Stomach smooth muscle (tissue), 2 donors: Measurements from ENCODE around the gene METTL8.

Experiments used
- H3K27ac ChIP-seq: one replicate; pipeline ENCODE4 v1.7.0; 2013; ENCODE audit warnings: mild to moderate bottlenecking, low read length, inconsistent platforms
- H3K27me3 ChIP-seq, 2 donors: one replicate each; pipeline ENCODE4 v1.7.0; 2013; ENCODE audit warnings: low read length in 2 of 2; ENCODE audit not compliant: insufficient read depth in 2 of 2, control insufficient read depth in 1 of 2
- H3K36me3 ChIP-seq, 2 donors: one replicate each; pipeline ENCODE4 v1.7.0; 2013; ENCODE audit warnings: low read length in 2 of 2; ENCODE audit not compliant: control insufficient read depth in 2 of 2, insufficient read depth in 2 of 2
- H3K4me1 ChIP-seq: one replicate; pipeline ENCODE4 v1.7.0; 2013; ENCODE audit warnings: low read length; ENCODE audit not compliant: control insufficient read depth, insufficient read depth
- H3K4me3 ChIP-seq, 2 donors: one replicate each; pipeline ENCODE4 v1.7.0; 2013; ENCODE audit warnings: low read length in 2 of 2
- H3K9ac ChIP-seq, 2 donors: one replicate each; pipeline ENCODE4 v1.7.0; 2013; ENCODE audit warnings: low read length in 2 of 2, mild to moderate bottlenecking in 1 of 2
- H3K9me3 ChIP-seq, 2 donors: one replicate each; pipeline ENCODE4 v1.7.0; 2013; ENCODE audit warnings: low read length in 2 of 2; ENCODE audit not compliant: control insufficient read depth in 2 of 2
- donor health status: healthy.
- donor health status: Pancreatic carcinoma.

Gene METTL8

GRCh38 chr2:171345971-171346722 is 87.6 kb downstream of the METTL8 start:
- Histone ChIP-seq H3K9me3 (no peaks in the 10 kb centered on the region), H3K4me3 (no peak overlapping the region), H3K36me3 (no peaks in the 10 kb centered on the region), H3K4me1 (peaks cover 13% of the 10 kb centered on the region), H3K27ac (peak overlapping the region; percentile 13), H3K27me3 (no peaks in the 10 kb centered on the region), H3K9ac (no peak overlapping the region)

- Histone ChIP-seq H3K4me1 (peaks cover 13% of the 10 kb centered on the region), H3K9ac (no peak overlapping the region), H3K27me3 (no peaks in the 10 kb centered on the region), H3K27ac (no peak overlapping the region), H3K36me3 (no peaks in the 10 kb centered on the region), H3K4me3 (no peak overlapping the region), H3K9me3 (no peaks in the 10 kb centered on the region)
These were observed 89.6 kb downstream of the METTL8 start for GRCh38 chr2:171344182-171344581.

GRCh38 chr2:171342067-171342413 is 91.8 kb downstream of the METTL8 start:
- Histone ChIP-seq H3K9me3 (no peaks in the 10 kb centered on the region), H3K36me3 (no peaks in the 10 kb centered on the region), H3K4me3 (no peak overlapping the region), H3K4me1 (peaks cover 4% of the 10 kb centered on the region), H3K27me3 (no peaks in the 10 kb centered on the region), H3K9ac (no peak overlapping the region), H3K27ac (no peak overlapping the region)

GRCh38 chr2:171341394-171342066 is 92.3 kb downstream of the METTL8 start:
- H3K27me3 ChIP-seq: no peaks in the 10 kb centered on the region
- no peaks in the 10 kb centered on the region for H3K36me3 ChIP-seq
- no peak overlapping the region for H3K27ac ChIP-seq
- no peak overlapping the region for H3K9ac ChIP-seq
- H3K4me3 ChIP-seq: no peak overlapping the region
- no peaks in the 10 kb centered on the region for H3K9me3 ChIP-seq
- H3K4me1 ChIP-seq: no peaks in the 10 kb centered on the region

- Histone ChIP-seq H3K36me3 (no peaks in the 10 kb centered on the region), H3K4me1 (no peaks in the 10 kb centered on the region), H3K9ac (no peak overlapping the region), H3K27me3 (no peaks in the 10 kb centered on the region), H3K4me3 (no peak overlapping the region), H3K27ac (no peak overlapping the region), H3K9me3 (no peaks in the 10 kb centered on the region)
These were observed 98.8 kb downstream of the METTL8 start for GRCh38 chr2:171334946-171335345.

DNA sequence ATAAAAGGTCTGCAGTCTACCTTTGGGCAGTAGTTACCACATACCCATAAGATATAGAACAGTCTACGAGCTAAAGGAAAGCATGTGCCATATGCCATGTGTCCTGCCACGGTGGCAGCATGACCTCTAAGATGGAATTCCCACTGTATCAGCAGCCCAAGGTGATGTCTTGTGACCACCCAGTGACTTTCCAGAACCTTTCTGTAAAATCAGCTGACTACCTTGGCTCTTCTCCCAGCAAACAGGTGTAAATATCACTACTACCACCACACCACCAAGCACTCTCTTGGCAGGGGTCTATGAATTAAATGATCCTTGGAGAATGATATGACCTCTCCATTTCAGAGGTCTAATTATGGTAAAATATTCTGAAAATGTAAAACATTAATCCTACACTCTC is 99.6 kb downstream of the METTL8 start:
- Histone ChIP-seq H3K27me3 (no peaks in the 10 kb centered on the region), H3K36me3 (no peaks in the 10 kb centered on the region), H3K27ac (no peak overlapping the region), H3K4me1 (no peaks in the 10 kb centered on the region), H3K9ac (no peak overlapping the region), H3K9me3 (no peaks in the 10 kb centered on the region), H3K4me3 (no peak overlapping the region)

DNA sequence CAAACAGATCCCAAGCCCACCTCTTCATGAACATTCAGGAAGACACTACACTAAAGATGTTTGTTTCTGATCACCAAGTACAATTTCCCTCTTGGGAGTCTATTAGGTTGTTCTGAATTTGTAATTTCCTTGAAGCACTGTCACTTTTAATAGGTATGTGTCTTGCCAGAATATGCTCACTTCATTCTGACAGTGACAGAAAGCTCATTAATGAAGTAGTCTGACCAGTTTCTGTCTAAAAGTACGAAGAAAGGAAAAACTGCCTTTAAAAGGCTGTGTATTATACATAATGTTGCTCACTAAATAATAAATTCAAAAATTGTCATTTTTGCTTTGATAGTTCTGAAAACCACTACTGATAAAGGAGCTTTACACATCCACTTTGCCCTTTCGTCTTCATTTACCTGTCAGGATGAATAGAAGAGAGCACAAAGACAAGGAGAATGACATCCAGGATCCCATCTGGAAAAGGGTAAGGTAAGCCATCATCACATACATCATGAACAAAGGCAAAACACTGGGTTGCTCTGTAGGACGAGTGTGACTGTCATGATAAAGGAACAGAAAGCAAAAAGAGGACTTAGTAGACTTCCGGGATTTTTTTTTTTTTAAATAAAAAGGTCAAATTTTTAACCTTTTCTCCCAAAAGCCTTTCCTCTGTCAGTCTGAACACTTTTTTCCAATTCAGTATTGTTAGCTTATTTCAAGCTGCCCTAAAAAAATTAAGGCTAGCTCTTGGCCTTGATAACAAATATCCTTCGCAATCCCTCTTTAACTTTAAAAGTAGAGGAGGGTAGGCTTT is 103.4 kb downstream of the METTL8 start:
- no peak overlapping the region for H3K27ac ChIP-seq
- H3K36me3 ChIP-seq: no peaks in the 10 kb centered on the region
- no peak overlapping the region for H3K4me3 ChIP-seq
- no peaks in the 10 kb centered on the region for H3K27me3 ChIP-seq
- no peaks in the 10 kb centered on the region for H3K9me3 ChIP-seq
- peaks cover 4% of the 10 kb centered on the region for H3K4me1 ChIP-seq
- no peak overlapping the region for H3K9ac ChIP-seq

DNA sequence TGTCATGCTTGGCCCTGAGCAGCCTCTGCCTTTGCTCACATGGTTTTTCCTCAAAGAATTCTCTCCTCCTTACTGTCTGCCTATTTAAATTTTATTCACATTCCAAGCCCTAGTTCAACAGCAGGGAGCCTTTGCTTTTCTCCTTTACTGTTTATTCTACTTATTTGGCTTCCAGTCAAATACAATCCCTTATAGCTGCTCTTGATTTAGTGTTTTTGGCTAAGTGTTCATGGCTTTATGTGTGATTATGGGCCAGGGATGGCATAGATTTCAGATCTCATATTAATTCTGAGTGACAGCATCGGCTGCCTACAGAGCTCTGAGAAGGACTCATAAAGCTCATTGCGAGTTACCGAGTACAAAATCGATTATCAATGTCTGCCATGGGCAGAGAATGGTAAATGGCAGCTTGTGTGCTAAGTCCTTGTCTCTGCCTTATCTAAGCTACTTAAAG is 106.7 kb downstream of the METTL8 start:
- peaks cover 4% of the 10 kb centered on the region for H3K4me1 ChIP-seq
- H3K9me3 ChIP-seq: no peaks in the 10 kb centered on the region
- no peak overlapping the region for H3K9ac ChIP-seq
- H3K27me3 ChIP-seq: no peaks in the 10 kb centered on the region
- no peak overlapping the region for H3K27ac ChIP-seq
- H3K36me3 ChIP-seq: no peaks in the 10 kb centered on the region
- H3K4me3 ChIP-seq: peak overlapping the region in 1 of 2 donors; percentile 40

GRCh38 chr2:171325886-171326585 is 107.8 kb downstream of the METTL8 start:
- no peaks in the 10 kb centered on the region for H3K9me3 ChIP-seq
- no peaks in the 10 kb centered on the region for H3K27me3 ChIP-seq
- no peaks in the 10 kb centered on the region for H3K36me3 ChIP-seq
- peaks cover 4% of the 10 kb centered on the region for H3K4me1 ChIP-seq
- no peak overlapping the region for H3K4me3 ChIP-seq
- H3K9ac ChIP-seq: no peak overlapping the region
- H3K27ac ChIP-seq: no peak overlapping the region

GRCh38 chr2:171323971-171324528 is 109.7 kb downstream of the METTL8 start:
- no peaks in the 10 kb centered on the region for H3K27me3 ChIP-seq
- H3K9ac ChIP-seq: no peak overlapping the region
- no peak overlapping the region for H3K4me3 ChIP-seq
- peaks cover 7% of the 10 kb centered on the region for H3K4me1 ChIP-seq
- H3K9me3 ChIP-seq: no peaks in the 10 kb centered on the region
- H3K36me3 ChIP-seq: no peaks in the 10 kb centered on the region
- no peak overlapping the region for H3K27ac ChIP-seq
